Activated B cell treated with CpG ODN at 0.5 μM for 24 hours (primary cell): ENCODE results near the gene LIPI. TPM values are rescaled to one million over a fixed set of nuclear protein-coding genes. Genes with fewer than 3 reads are reported as not detected.
"Not testable (repeated sequence)": the region's sequence is repeated elsewhere in the genome, so short reads cannot be mapped to it uniquely, and the experiment has no call there.

Experiments used
- ATAC-seq: fragments of 200-7000 bp; cut with Tn5 transposase; one replicate; pipeline ENCODE4 v1.10.0; 2021; ENCODE audit warnings: low read depth, mild to moderate bottlenecking, moderate library complexity
- CTCF ChIA-PET: fragments of 350-600 bp; sonication (Branson Sonifier 250); formaldehyde crosslinking; loops from one replicate; lab custom pipeline; 2021; ENCODE audit warnings: antibody characterized with exemption; lab: Charles Lee
- POLR2A ChIA-PET: fragments of 350-600 bp; sonication (Branson Sonifier 250); formaldehyde crosslinking; loops from one replicate; lab custom pipeline; 2021; ENCODE audit warnings: antibody characterized with exemption; lab: Charles Lee
- DNase-seq: peaks from one replicate; pipeline ENCODE4 v3.0.0; 2022
- H3K27ac Mint-ChIP-seq: one replicate; pipeline ENCODE4 v1.8.0; 2020; ENCODE audit warnings: mixed read lengths
- H3K27me3 Mint-ChIP-seq: one replicate; pipeline ENCODE4 v1.8.0; 2021; ENCODE audit warnings: mixed read lengths
- H3K36me3 Mint-ChIP-seq: one replicate; pipeline ENCODE4 v1.8.0; 2021; ENCODE audit warnings: low read depth, mixed read lengths
- H3K4me1 Mint-ChIP-seq: one replicate; pipeline ENCODE4 v1.8.0; 2021; ENCODE audit warnings: mixed read lengths
- H3K4me3 Mint-ChIP-seq: one replicate; pipeline ENCODE4 v1.8.0; 2020; ENCODE audit warnings: mild to moderate bottlenecking, mixed read lengths
- H3K9me3 Mint-ChIP-seq: one replicate; pipeline ENCODE4 v1.8.0; 2020; ENCODE audit warnings: mixed read lengths
- CTCF ChIP-seq: fragments of 200-600 bp; IDR thresholded peaks from one replicate; pipeline ENCODE4 v1.8.0; 2022; ENCODE audit warnings: antibody characterized with exemption, mild to moderate bottlenecking
- intact Hi-C: fragments of 100-400 bp; cut with micrococcal nuclease; formaldehyde crosslinking; loops from one replicate; pipeline ENCODE4 v1.15.1; 2024
- total RNA-seq: library from RNA; stranded (reverse); gene quantifications from 2 replicates; pipeline ENCODE4 v1.2.3, GENCODE V29; 2022

The LIPI gene
- total RNA-seq, 1 donor from 2014 or later, result not detected

GRCh38 chr21:14092834-14093560, 117.8 kb downstream of the LIPI start:
- H3K36me3 Mint-ChIP-seq, result peaks cover 8% of the 10 kb centered on the region
- H3K4me1 Mint-ChIP-seq, result no peaks in the 10 kb centered on the region
- no peaks in the 10 kb centered on the region for H3K27me3 Mint-ChIP-seq
- ChIA-PET POLR2A (no interaction called here), CTCF (no interaction called here)
- no peak overlapping the region for H3K27ac Mint-ChIP-seq
- H3K4me3 Mint-ChIP-seq, result no peak overlapping the region
- TF ChIP-seq CTCF, result no peak
- peaks cover 3% of the 10 kb centered on the region for H3K9me3 Mint-ChIP-seq
- intact Hi-C loops, result no loop called here
- ATAC-seq, result no peak
- no peak for DNase-seq

- H3K27ac Mint-ChIP-seq, CTCF ChIA-PET, intact Hi-C loops, ATAC-seq, H3K4me3 Mint-ChIP-seq, H3K36me3 Mint-ChIP-seq, H3K9me3 Mint-ChIP-seq, H3K27me3 Mint-ChIP-seq, H3K4me1 Mint-ChIP-seq, POLR2A ChIA-PET, DNase-seq: not testable (repeated sequence)
Measured at GRCh38 chr21:14090184-14090583, 120.6 kb downstream of the LIPI start.

- ATAC-seq (no peak), DNase-seq (no peak)
- POLR2A ChIA-PET, result no interaction called here
- Mint-ChIP-seq H3K27me3 (no peaks in the 10 kb centered on the region), H3K36me3 (peaks cover 8% of the 10 kb centered on the region), H3K9me3 (no peaks in the 10 kb centered on the region), H3K4me3 (no peak overlapping the region), H3K4me1 (no peaks in the 10 kb centered on the region), H3K27ac (no peak overlapping the region)
- intact Hi-C loops, result no loop called here
- no peak for TF ChIP-seq CTCF
- CTCF ChIA-PET, result no interaction called here
Measured at GRCh38 chr21:14088391-14088790, 122.4 kb downstream of the LIPI start.

- H3K4me3 Mint-ChIP-seq, result no peak overlapping the region
- H3K9me3 Mint-ChIP-seq, result peaks cover 2% of the 10 kb centered on the region
- ChIA-PET CTCF (no interaction called here), POLR2A (no interaction called here)
- H3K27me3 Mint-ChIP-seq, result no peaks in the 10 kb centered on the region
- H3K4me1 Mint-ChIP-seq, result no peaks in the 10 kb centered on the region
- DNase-seq (no peak), ATAC-seq (no peak)
- intact Hi-C loops, result no loop called here
- H3K27ac Mint-ChIP-seq, result no peak overlapping the region
- TF ChIP-seq CTCF, result no peak
- H3K36me3 Mint-ChIP-seq, result peaks cover 8% of the 10 kb centered on the region
Measured at GRCh38 chr21:14086553-14086952, 124.2 kb downstream of the LIPI start.

GRCh38 chr21:14084701-14085100, 126.1 kb downstream of the LIPI start:
- CTCF ChIA-PET, result no interaction called here
- ATAC-seq (no peak), DNase-seq (no peak)
- H3K9me3 Mint-ChIP-seq, result peaks cover 2% of the 10 kb centered on the region
- H3K36me3 Mint-ChIP-seq, result peaks cover 6% of the 10 kb centered on the region
- H3K27ac Mint-ChIP-seq, result no peak overlapping the region
- intact Hi-C loops, result no loop called here
- no peak for TF ChIP-seq CTCF
- POLR2A ChIA-PET, result no interaction called here
- no peaks in the 10 kb centered on the region for H3K27me3 Mint-ChIP-seq
- H3K4me1 Mint-ChIP-seq, result no peaks in the 10 kb centered on the region
- H3K4me3 Mint-ChIP-seq, result no peak overlapping the region

- Mint-ChIP-seq H3K27me3 (no peaks in the 10 kb centered on the region), H3K4me3 (no peak overlapping the region), H3K36me3 (peaks cover 4% of the 10 kb centered on the region), H3K9me3 (peaks cover 2% of the 10 kb centered on the region), H3K27ac (no peak overlapping the region), H3K4me1 (no peaks in the 10 kb centered on the region)
- DNase-seq (no peak), ATAC-seq (no peak)
- POLR2A ChIA-PET, result no interaction called here
- CTCF ChIA-PET, result no interaction called here
- intact Hi-C loops, result no loop called here
- no peak for TF ChIP-seq CTCF
Measured at GRCh38 chr21:14084068-14084501, 126.7 kb downstream of the LIPI start.
